ENCODE results near the gene TRIM31. TPM values are rescaled to one million over a fixed set of nuclear protein-coding genes. Genes with fewer than 3 reads are reported as not detected.

TRIM31 gene
- total and polyA plus RNA-seq, 10 of the 15 experiments (the other 5 are each of a cell fraction or from before 2014, with no cell fraction given): 0.09 to 20.5 (median 0.31) TPM; not detected in 3

DNA sequence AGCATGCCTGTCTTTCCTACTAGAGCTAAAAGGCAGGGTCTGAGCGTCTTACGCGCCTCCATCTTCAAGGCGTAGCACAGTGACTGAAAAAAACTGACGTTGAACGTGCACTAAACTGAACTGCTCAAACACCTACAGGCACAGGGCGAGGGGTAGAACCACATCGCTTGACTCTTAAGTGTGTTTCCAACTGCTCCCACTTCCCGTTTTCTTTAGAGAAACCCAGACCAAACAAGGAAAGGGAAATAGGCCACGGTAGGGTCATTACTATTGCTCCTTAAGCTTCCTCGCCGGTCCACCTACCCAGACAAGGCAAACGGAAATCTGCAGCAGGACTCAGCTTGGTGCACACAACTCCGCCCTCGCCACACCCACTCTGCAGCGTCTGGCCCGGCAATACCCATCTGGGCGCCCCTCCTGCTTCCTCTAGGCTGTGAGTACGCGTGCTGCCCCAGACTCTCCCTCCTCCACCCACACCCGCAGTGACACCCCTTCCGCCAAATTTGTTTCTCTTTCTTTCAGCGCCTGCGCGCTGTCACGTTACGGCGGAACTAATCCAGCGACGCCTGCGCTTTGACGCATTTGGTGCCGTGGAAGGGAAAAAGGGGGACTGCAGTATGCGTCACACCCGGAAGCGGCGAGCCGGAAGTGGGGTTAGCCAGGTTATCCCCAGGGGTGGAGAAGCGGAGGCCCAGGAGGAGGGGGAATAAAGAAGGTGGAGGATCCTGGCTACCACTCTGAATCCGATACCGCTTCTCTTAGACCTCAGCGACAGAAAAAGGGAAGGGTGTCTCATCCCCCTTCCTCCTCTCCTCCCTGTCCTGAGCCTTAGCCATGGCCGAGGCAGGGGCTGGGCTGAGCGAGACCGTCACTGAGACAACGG is 46.1 kb downstream of the TRIM31 start, which contains the start of gene PPP1R11 (continued):
- TF ChIP-seq PAX5 (IDR thresholded peaks at IDR 0.05; ENCODE audit: borderline replicate concordance, low read depth, low read length) (peak; percentile 77; the same call in 1 of the 2 replicates), RAD21 (IDR thresholded peaks at IDR 0.05; ENCODE audit: insufficient read depth, low read depth, low read length) (no peak), EP300 (IDR thresholded peaks at IDR 0.05; ENCODE audit: borderline replicate concordance in 1 of 2, control insufficient read depth in 1 of 2, low read depth in 2 of 2, low read length in 2 of 2) (peak in 1 of 2 experiments; percentile 63; a peak in 2 of 4 replicates), SMAD1 (IDR thresholded peaks at IDR 0.05; ENCODE audit: low read depth, partially characterized antibody) (peak; percentile 66), NR2C2 (IDR thresholded peaks at IDR 0.05; ENCODE audit: borderline replicate concordance, control insufficient read depth, insufficient read length, low read depth) (no peak), MTA2 (IDR thresholded peaks at IDR 0.05; ENCODE audit: low read depth) (no peak), TARDBP (IDR thresholded peaks at IDR 0.05; ENCODE audit: borderline replicate concordance) (no peak), E4F1 (IDR thresholded peaks at IDR 0.05; ENCODE audit: borderline replicate concordance, partially characterized antibody) (peak; percentile 89), ETV6 (conservative IDR thresholded peaks at IDR 0.05 in 1 of 2, IDR thresholded peaks at IDR 0.05 in 1 of 2; ENCODE audit: borderline replicate concordance in 1 of 2, low read depth in 1 of 2) (peak; percentile 68 to 97; a peak in 2 of 4 replicates), CREM (IDR thresholded peaks at IDR 0.05; ENCODE audit: low read depth) (peak; percentile 95), HDAC6 (IDR thresholded peaks at IDR 0.05; ENCODE audit: unreplicated experiment) (no peak), TCF7 (IDR thresholded peaks at IDR 0.05; ENCODE audit: borderline replicate concordance) (no peak), HCFC1 (IDR thresholded peaks at IDR 0.05; ENCODE audit: low read length) (peak; percentile 86), STAT1 (conservative IDR thresholded peaks at IDR 0.05) (0 out of 2 replicates have a peak, but pooled peaks have one; percentile 27), CEBPZ (IDR thresholded peaks at IDR 0.05; ENCODE audit: low read depth, low read length) (no peak), HDGF (IDR thresholded peaks at IDR 0.05) (peak; percentile 70), KLF5 (IDR thresholded peaks at IDR 0.05; ENCODE audit: partially characterized antibody) (peak; percentile 17), STAT3 (IDR thresholded peaks at IDR 0.05; ENCODE audit: low read depth, low read length) (no peak)
- TF ChIP-seq, protein P1, sequence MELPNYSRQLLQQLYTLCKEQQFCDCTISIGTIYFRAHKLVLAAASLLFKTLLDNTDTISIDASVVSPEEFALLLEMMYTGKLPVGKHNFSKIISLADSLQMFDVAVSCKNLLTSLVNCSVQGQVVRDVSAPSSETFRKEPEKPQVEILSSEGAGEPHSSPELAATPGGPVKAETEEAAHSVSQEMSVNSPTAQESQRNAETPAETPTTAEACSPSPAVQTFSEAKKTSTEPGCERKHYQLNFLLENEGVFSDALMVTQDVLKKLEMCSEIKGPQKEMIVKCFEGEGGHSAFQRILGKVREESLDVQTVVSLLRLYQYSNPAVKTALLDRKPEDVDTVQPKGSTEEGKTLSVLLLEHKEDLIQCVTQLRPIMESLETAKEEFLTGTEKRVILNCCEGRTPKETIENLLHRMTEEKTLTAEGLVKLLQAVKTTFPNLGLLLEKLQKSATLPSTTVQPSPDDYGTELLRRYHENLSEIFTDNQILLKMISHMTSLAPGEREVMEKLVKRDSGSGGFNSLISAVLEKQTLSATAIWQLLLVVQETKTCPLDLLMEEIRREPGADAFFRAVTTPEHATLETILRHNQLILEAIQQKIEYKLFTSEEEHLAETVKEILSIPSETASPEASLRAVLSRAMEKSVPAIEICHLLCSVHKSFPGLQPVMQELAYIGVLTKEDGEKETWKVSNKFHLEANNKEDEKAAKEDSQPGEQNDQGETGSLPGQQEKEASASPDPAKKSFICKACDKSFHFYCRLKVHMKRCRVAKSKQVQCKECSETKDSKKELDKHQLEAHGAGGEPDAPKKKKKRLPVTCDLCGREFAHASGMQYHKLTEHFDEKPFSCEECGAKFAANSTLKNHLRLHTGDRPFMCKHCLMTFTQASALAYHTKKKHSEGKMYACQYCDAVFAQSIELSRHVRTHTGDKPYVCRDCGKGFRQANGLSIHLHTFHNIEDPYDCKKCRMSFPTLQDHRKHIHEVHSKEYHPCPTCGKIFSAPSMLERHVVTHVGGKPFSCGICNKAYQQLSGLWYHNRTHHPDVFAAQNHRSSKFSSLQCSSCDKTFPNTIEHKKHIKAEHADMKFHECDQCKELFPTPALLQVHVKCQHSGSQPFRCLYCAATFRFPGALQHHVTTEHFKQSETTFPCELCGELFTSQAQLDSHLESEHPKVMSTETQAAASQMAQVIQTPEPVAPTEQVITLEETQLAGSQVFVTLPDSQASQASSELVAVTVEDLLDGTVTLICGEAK (IDR thresholded peaks at IDR 0.05; ENCODE audit: borderline replicate concordance): peak; percentile 99

Measured in GM12878 (cell line).